Keratinocyte (primary cell): ENCODE measurements around the gene DAGLA. TPM values are rescaled to one million over a fixed set of nuclear protein-coding genes. Genes with fewer than 3 reads are reported as not detected.

Experiments used
- DNase-seq: peaks from one replicate; pipeline ENCODE4 v3.0.0-alpha.2; 2011; ENCODE audit warnings: low read depth, missing footprints, low spot score
- FAIRE-seq: peaks from 2 replicates; lab custom pipeline; 2011; peaks lifted over from hg19 to GRCh38; lab: Jason Lieb, UNC
- H2AFZ ChIP-seq: 2 replicates; pipeline ENCODE4 v1.6.0; 2012; ENCODE audit warnings: low read length, control low read depth, inconsistent platforms; ENCODE audit not compliant: control insufficient read depth
- H3K27ac ChIP-seq: 2 replicates; pipeline ENCODE4 v1.5.1; 2011; ENCODE audit warnings: low read length; ENCODE audit not compliant: control insufficient read depth, insufficient read depth
- H3K27me3 ChIP-seq: 3 replicates; pipeline ENCODE4 v1.6.0; 2011; ENCODE audit warnings: low read length; ENCODE audit not compliant: control insufficient read depth, insufficient read depth; ENCODE audit errors: extremely low read depth
- H3K36me3 ChIP-seq, 2 experiments: 2 replicates in 1 of 2; 3 replicates in 1 of 2; pipeline ENCODE4 v1.5.1; 2011; ENCODE audit warnings: low read length in 2 of 2, mild to moderate bottlenecking in 1 of 2; ENCODE audit not compliant: control insufficient read depth in 2 of 2, insufficient read depth in 2 of 2; ENCODE audit errors: extremely low read depth in 1 of 2
- H3K4me1 ChIP-seq: 3 replicates; pipeline ENCODE4 v1.5.1; 2011; ENCODE audit warnings: low read length; ENCODE audit not compliant: control insufficient read depth, insufficient read depth; ENCODE audit errors: extremely low read depth
- H3K4me2 ChIP-seq: 3 replicates; pipeline ENCODE4 v1.6.0; 2011; ENCODE audit warnings: low read depth, low read length; ENCODE audit not compliant: control insufficient read depth, insufficient read depth; ENCODE audit errors: extremely low read depth
- H3K4me3 ChIP-seq, 3 experiments: fragments of 200-600 bp in 1 of 3; sonication (generic) in 1 of 3; 2 replicates in 2 of 3; 3 replicates in 1 of 3; pipeline ENCODE4 v1.5.1; 2011 to 2016; ENCODE audit warnings: low read length in 3 of 3, mild to moderate bottlenecking in 3 of 3, control low read depth in 2 of 3, inconsistent platforms in 1 of 3, low read depth in 1 of 3, mixed read lengths in 1 of 3, mixed run types in 1 of 3, moderate library complexity in 1 of 3; ENCODE audit not compliant: control insufficient read depth in 2 of 3, insufficient read depth in 2 of 3; ENCODE audit errors: extremely low read depth in 1 of 3
- H3K79me2 ChIP-seq: 2 replicates; pipeline ENCODE4 v1.6.0; 2012; ENCODE audit warnings: low read length; ENCODE audit not compliant: control insufficient read depth, insufficient read depth
- H3K9ac ChIP-seq: 3 replicates; pipeline ENCODE4 v1.6.0; 2011; ENCODE audit warnings: low read length; ENCODE audit not compliant: control insufficient read depth, insufficient read depth; ENCODE audit errors: extremely low read depth
- H3K9me1 ChIP-seq: 3 replicates; pipeline ENCODE4 v1.6.0; 2011; ENCODE audit warnings: low read length; ENCODE audit not compliant: control insufficient read depth, insufficient read depth; ENCODE audit errors: extremely low read depth
- H3K9me3 ChIP-seq: 2 replicates; pipeline ENCODE4 v1.5.1; 2012; ENCODE audit warnings: low read depth, low read length; ENCODE audit not compliant: control insufficient read depth
- H4K20me1 ChIP-seq: 3 replicates; pipeline ENCODE4 v1.6.0; 2011; ENCODE audit warnings: low read length; ENCODE audit not compliant: control insufficient read depth, insufficient read depth; ENCODE audit errors: extremely low read depth
- CTCF ChIP-seq, 3 experiments: IDR thresholded peaks in 1 of 3; conservative IDR thresholded peaks in 1 of 3; optimal IDR thresholded peaks in 1 of 3; 2 replicates in 2 of 3; 3 replicates in 1 of 3; pipeline versions ENCODE3 to v1.5.1; 2011; ENCODE audit warnings: low read length in 3 of 3, mild to moderate bottlenecking in 3 of 3, moderate library complexity in 2 of 3, control low read depth in 1 of 3, inconsistent platforms in 1 of 3; ENCODE audit not compliant: insufficient read depth in 2 of 3; ENCODE audit errors: extremely low read depth in 1 of 3
- EZH2 ChIP-seq: IDR thresholded peaks from one replicate; pipeline ENCODE4 v1.6.1; 2012; ENCODE audit warnings: inconsistent platforms, mild to moderate bottlenecking, low read length, moderate library complexity
- dilution Hi-C: fragments of 300-500 bp; cut with MboI; formaldehyde crosslinking; loops from one replicate; pipeline ENCODE4 v1.7.0; 2020; ENCODE audit warnings: low sequenced_read_pairs; ENCODE audit not compliant: extremely low pct_ligation_motif_present
- polyA plus RNA-seq, 5 experiments: library from polyadenylated mRNA; depleted of rRNA in 3 of 5; stranded (reverse) in 3 of 5; stranded (forward) in 1 of 5; unstranded in 1 of 5; fragments of >200 nt; gene quantifications; 1 replicate in 1 of 5; 2 replicates in 3 of 5; 3 replicates in 1 of 5; pipeline versions ENCODE4 v1.2.1 to v1.2.3, GENCODE V29; 2011 to 2012; ENCODE audit warnings: missing spikeins in 2 of 5, low read depth in 1 of 5, low replicate concordance in 1 of 5

Gene DAGLA
- polyA plus RNA-seq, 1 donor (not counting 4 experiments of a cell fraction or from before 2014, with no cell fraction given): 0.03 TPM

GRCh38 chr11:61733120-61733978 is 53.2 kb downstream of the DAGLA start:
- no peak overlapping the region for H3K4me3 ChIP-seq
- peaks cover 44% of the 10 kb centered on the region for H3K27me3 ChIP-seq
- H3K4me1 ChIP-seq: peaks cover 18% of the 10 kb centered on the region
- no peaks in the 10 kb centered on the region for H3K36me3 ChIP-seq
- peak; percentile 93 for FAIRE-seq
- DNase-seq: no peak
- H3K9me3 ChIP-seq: no peaks in the 10 kb centered on the region
- H3K9ac ChIP-seq: no peak overlapping the region
- no peak overlapping the region for H2AFZ ChIP-seq
- peaks cover 15% of the 10 kb centered on the region for H4K20me1 ChIP-seq
- no peak for TF ChIP-seq EZH2
- peak; percentile 99 for TF ChIP-seq CTCF (optimal IDR thresholded peaks at IDR 0.05 in 1 of 3, IDR thresholded peaks at IDR 0.05 in 1 of 3, conservative IDR thresholded peaks at IDR 0.05 in 1 of 3; ENCODE audit: extremely low read depth in 1 of 3, insufficient read depth in 2 of 3, low read length in 3 of 3)
- H3K4me2 ChIP-seq: no peak overlapping the region
- no peaks in the 10 kb centered on the region for H3K79me2 ChIP-seq
- H3K9me1 ChIP-seq: no peaks in the 10 kb centered on the region
- no peak overlapping the region for H3K27ac ChIP-seq
- dilution Hi-C loops: no loop called here

DNA sequence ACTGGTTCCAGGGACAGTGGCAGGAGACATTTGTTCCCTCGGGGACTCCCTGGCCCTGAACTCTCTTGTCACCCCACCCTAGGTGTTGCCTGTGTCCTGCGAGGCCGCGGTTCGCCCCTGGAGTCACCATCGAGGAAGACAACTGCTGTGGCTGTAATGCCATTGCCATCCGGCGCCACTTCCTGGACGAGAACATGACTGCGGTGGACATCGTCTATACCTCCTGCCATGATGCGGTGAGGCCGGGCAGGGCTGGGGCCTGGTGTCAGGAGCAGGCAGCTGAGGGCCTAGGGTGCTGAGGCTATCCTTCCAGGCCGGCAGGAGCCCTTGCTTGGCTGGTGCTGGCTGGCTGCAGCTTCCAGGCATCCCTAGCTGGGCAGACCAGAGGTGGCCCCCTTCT is 54.6 kb downstream of the DAGLA start:
- H3K4me1 ChIP-seq: peaks cover 11% of the 10 kb centered on the region
- TF ChIP-seq CTCF (optimal IDR thresholded peaks at IDR 0.05 in 1 of 3, IDR thresholded peaks at IDR 0.05 in 1 of 3, conservative IDR thresholded peaks at IDR 0.05 in 1 of 3; ENCODE audit: extremely low read depth in 1 of 3, insufficient read depth in 2 of 3, low read length in 3 of 3): no peak
- TF ChIP-seq EZH2: no peak
- no peak overlapping the region for H3K9ac ChIP-seq
- no peaks in the 10 kb centered on the region for H3K79me2 ChIP-seq
- H3K9me3 ChIP-seq: no peaks in the 10 kb centered on the region
- H3K4me2 ChIP-seq: no peak overlapping the region
- no peak for DNase-seq
- dilution Hi-C loops: no loop called here
- H3K4me3 ChIP-seq: no peak overlapping the region
- H4K20me1 ChIP-seq: peaks cover 8% of the 10 kb centered on the region
- H3K9me1 ChIP-seq: no peaks in the 10 kb centered on the region
- no peaks in the 10 kb centered on the region for H3K36me3 ChIP-seq
- no peak overlapping the region for H2AFZ ChIP-seq
- no peak overlapping the region for H3K27ac ChIP-seq
- no peak for FAIRE-seq
- H3K27me3 ChIP-seq: peaks cover 32% of the 10 kb centered on the region
